Large intestine (tissue), 3 donors: ENCODE measurements around the gene STK25. TPM values are rescaled to one million over a fixed set of nuclear protein-coding genes. Genes with fewer than 3 reads are reported as not detected.

ENCODE experiments used
- DNase-seq, 2 donors: peaks; one replicate each; pipeline versions ENCODE4 v3.0.0 to v3.0.0-alpha.2; 2013
- H3K27ac ChIP-seq: one replicate; pipeline ENCODE4 v1.5.1; 2013; ENCODE audit warnings: low read length
- H3K27me3 ChIP-seq: 2 replicates; pipeline ENCODE4 v1.6.1; 2013; ENCODE audit warnings: low read length; ENCODE audit not compliant: control insufficient read depth, insufficient read depth
- H3K36me3 ChIP-seq: 2 replicates; pipeline ENCODE4 v1.6.1; 2013; ENCODE audit warnings: low read length; ENCODE audit not compliant: control insufficient read depth, insufficient read depth
- H3K4me1 ChIP-seq: one replicate; pipeline ENCODE4 v1.6.1; 2013; ENCODE audit warnings: low read length; ENCODE audit not compliant: control insufficient read depth, insufficient read depth
- H3K4me3 ChIP-seq: one replicate; pipeline ENCODE4 v1.5.1; 2013; ENCODE audit warnings: low read length
- H3K9me3 ChIP-seq: one replicate; pipeline ENCODE4 v1.6.1; 2013; ENCODE audit warnings: mild to moderate bottlenecking, low read depth, low read length, moderate library complexity; ENCODE audit not compliant: control insufficient read depth
- WGBS: methylation state at CpG from one replicate; pipeline ENCODE4 v1.1.5; 2013; ENCODE audit warnings: low lambda C conversion rate; ENCODE audit not compliant: insufficient coverage; 5-methylcytosine and 5-hydroxymethylcytosine counted together
- polyA plus RNA-seq: library from polyadenylated mRNA; unstranded; fragments of 120-200 nt; gene quantifications from one replicate; pipeline ENCODE4 v1.2.1, GENCODE V29; 2013

Gene STK25
- polyA plus RNA-seq, 1 donor, result 135 TPM

GRCh38 chr2:241492174-241492565 is 16.2 kb downstream of the STK25 start:
- Histone ChIP-seq H3K4me3 (no peak overlapping the region), H3K27me3 (no peaks in the 10 kb centered on the region), H3K27ac (no peak overlapping the region), H3K9me3 (no peaks in the 10 kb centered on the region), H3K36me3 (peaks cover 69% of the 10 kb centered on the region), H3K4me1 (peaks cover 10% of the 10 kb centered on the region)
- WGBS, result no CpG with 5 or more reads among the region's 7 CpGs
- no peak for DNase-seq

- no peak overlapping the region for H3K4me3 ChIP-seq
- peaks cover 10% of the 10 kb centered on the region for H3K4me1 ChIP-seq
- H3K27ac ChIP-seq, result no peak overlapping the region
- no CpG with 5 or more reads among the region's 15 CpGs for WGBS
- peaks cover 66% of the 10 kb centered on the region for H3K36me3 ChIP-seq
- H3K27me3 ChIP-seq, result no peaks in the 10 kb centered on the region
- no peaks in the 10 kb centered on the region for H3K9me3 ChIP-seq
- DNase-seq, result no peak
Measured at GRCh38 chr2:241491549-241492173, 16.7 kb downstream of the STK25 start.

- Histone ChIP-seq H3K36me3 (peaks cover 63% of the 10 kb centered on the region), H3K9me3 (no peaks in the 10 kb centered on the region), H3K27me3 (no peaks in the 10 kb centered on the region), H3K4me3 (no peak overlapping the region), H3K4me1 (peaks cover 10% of the 10 kb centered on the region), H3K27ac (no peak overlapping the region)
- no peak for DNase-seq
- no CpG with 5 or more reads among the region's 16 CpGs for WGBS
Measured at GRCh38 chr2:241490825-241491506, 17.4 kb downstream of the STK25 start.

GRCh38 chr2:241489733-241490680 is 18.4 kb downstream of the STK25 start:
- H3K27ac ChIP-seq, result no peak overlapping the region
- H3K9me3 ChIP-seq, result no peaks in the 10 kb centered on the region
- H3K27me3 ChIP-seq, result no peaks in the 10 kb centered on the region
- WGBS, result no CpG with 5 or more reads among the region's 15 CpGs
- DNase-seq, result no peak
- H3K4me3 ChIP-seq, result no peak overlapping the region
- peaks cover 53% of the 10 kb centered on the region for H3K36me3 ChIP-seq
- peaks cover 9% of the 10 kb centered on the region for H3K4me1 ChIP-seq

GRCh38 chr2:241489088-241489487 is 19.3 kb downstream of the STK25 start:
- no peak overlapping the region for H3K27ac ChIP-seq
- H3K27me3 ChIP-seq, result no peaks in the 10 kb centered on the region
- DNase-seq, result no peak
- H3K4me1 ChIP-seq, result no peaks in the 10 kb centered on the region
- no peak overlapping the region for H3K4me3 ChIP-seq
- H3K9me3 ChIP-seq, result no peaks in the 10 kb centered on the region
- peaks cover 54% of the 10 kb centered on the region for H3K36me3 ChIP-seq
- 100% methylated on average over 2 of the region's 3 CpGs for WGBS

- Histone ChIP-seq H3K27ac (no peak overlapping the region), H3K4me1 (no peaks in the 10 kb centered on the region), H3K27me3 (no peaks in the 10 kb centered on the region), H3K36me3 (peaks cover 40% of the 10 kb centered on the region), H3K4me3 (no peak overlapping the region), H3K9me3 (no peaks in the 10 kb centered on the region)
- DNase-seq, result no peak
- WGBS, result 100% methylated on average over 1 of the region's 1 CpG
Measured at GRCh38 chr2:241485172-241485911, 23.0 kb downstream of the STK25 start.

- Histone ChIP-seq H3K4me1 (no peaks in the 10 kb centered on the region), H3K36me3 (peaks cover 44% of the 10 kb centered on the region), H3K9me3 (no peaks in the 10 kb centered on the region), H3K27ac (no peak overlapping the region), H3K4me3 (no peak overlapping the region), H3K27me3 (no peaks in the 10 kb centered on the region)
- WGBS, result no CpG with 5 or more reads among the region's 9 CpGs
- no peak for DNase-seq
Measured at GRCh38 chr2:241483305-241483704, 25.1 kb downstream of the STK25 start.

- WGBS, result 80% methylated on average over 1 of the region's 20 CpGs
- no peaks in the 10 kb centered on the region for H3K4me1 ChIP-seq
- no peaks in the 10 kb centered on the region for H3K9me3 ChIP-seq
- no peak overlapping the region for H3K4me3 ChIP-seq
- H3K27me3 ChIP-seq, result no peaks in the 10 kb centered on the region
- H3K27ac ChIP-seq, result no peak overlapping the region
- DNase-seq, result no peak
- peaks cover 49% of the 10 kb centered on the region for H3K36me3 ChIP-seq
Measured at GRCh38 chr2:241482126-241482955, 26.0 kb downstream of the STK25 start.

- Histone ChIP-seq H3K36me3 (peaks cover 48% of the 10 kb centered on the region), H3K27me3 (no peaks in the 10 kb centered on the region), H3K4me3 (no peak overlapping the region), H3K27ac (no peak overlapping the region), H3K9me3 (no peaks in the 10 kb centered on the region), H3K4me1 (no peaks in the 10 kb centered on the region)
- no CpG with 5 or more reads among the region's 1 CpG for WGBS
- no peak for DNase-seq
Measured at GRCh38 chr2:241481687-241482086, 26.7 kb downstream of the STK25 start.
